ENCODE results near the gene RMDN2. TPM values are rescaled to one million over a fixed set of nuclear protein-coding genes. Genes with fewer than 3 reads are reported as not detected.
"Not testable (repeated sequence)": the region's sequence is repeated elsewhere in the genome, so short reads cannot be mapped to it uniquely, and the experiment has no call there.

Gene RMDN2
- total and polyA plus RNA-seq, 2 donors, result 8.9 to 12.0 TPM

DNA sequence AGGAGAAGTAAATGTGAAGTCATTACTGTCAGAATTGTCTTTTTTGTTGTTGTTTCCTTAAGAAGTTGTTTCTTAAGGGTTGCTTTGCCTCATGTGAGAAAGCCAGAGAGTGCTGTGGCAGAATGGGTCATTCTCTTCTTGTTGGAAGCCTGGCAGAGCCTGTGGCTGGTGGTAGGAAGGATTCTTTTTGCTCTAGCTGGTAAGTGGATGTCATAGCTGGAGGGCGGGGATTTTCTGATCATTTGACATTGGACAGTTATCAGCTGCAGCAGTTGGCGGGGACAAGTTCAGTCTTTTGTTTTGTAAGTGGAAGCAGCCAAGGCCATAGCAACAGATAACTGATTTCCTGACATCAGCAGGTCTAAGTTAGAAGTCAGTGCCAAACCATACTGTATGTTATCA, 5.5 kb upstream of the RMDN2 start:
- H3K9me3 ChIP-seq (ENCODE audit: control insufficient read depth in 2 of 2, insufficient read depth in 1 of 2, low read length in 1 of 2), result no peaks in the 10 kb centered on the region
- no peaks in the 10 kb centered on the region for H3K36me3 ChIP-seq (ENCODE audit: control insufficient read depth in 2 of 2, insufficient read depth in 2 of 2, low read length in 1 of 2)
- DNase-seq (ENCODE audit: low read depth in 6 of 9, low spot score in 9 of 9), result no peak
- no peak overlapping the region for H3K27ac ChIP-seq (ENCODE audit: low read depth in 1 of 2, low read length in 1 of 2)
- H3K4me3 ChIP-seq (ENCODE audit: low read length in 2 of 2), result no peak overlapping the region
- peaks cover 3% of the 10 kb centered on the region in 2 donors for H3K4me1 ChIP-seq (ENCODE audit: control insufficient read depth in 2 of 2, insufficient read depth in 2 of 2, low read length in 2 of 2)
- peaks cover 2 to 17% of the 10 kb centered on the region in 2 donors for H3K27me3 ChIP-seq (ENCODE audit: control insufficient read depth in 2 of 2, insufficient read depth in 1 of 2, low read length in 1 of 2)
- WGBS, result 99% methylated on average over 2 of the region's 2 CpGs

DNA sequence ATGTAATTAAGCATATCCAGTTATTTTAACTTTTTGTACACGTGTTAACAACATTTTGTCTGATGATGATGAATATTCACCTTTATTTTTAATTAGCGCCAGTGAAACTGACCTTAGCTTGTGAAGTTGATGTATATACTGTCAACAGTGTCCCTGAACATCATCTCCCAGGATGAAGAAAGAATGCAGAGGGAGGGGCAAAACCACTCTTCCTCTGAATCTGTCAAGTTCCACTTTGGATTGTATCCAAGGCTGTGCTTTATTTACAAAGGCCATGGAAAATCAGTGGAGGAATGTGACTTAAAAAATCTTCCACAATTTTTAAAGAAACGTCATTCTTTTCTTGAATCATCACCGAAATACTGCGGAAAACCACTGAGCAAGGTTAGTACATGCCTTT, 4.5 kb upstream of the RMDN2 start:
- no peaks in the 10 kb centered on the region for H3K36me3 ChIP-seq (ENCODE audit: control insufficient read depth in 2 of 2, insufficient read depth in 2 of 2, low read length in 1 of 2)
- no peak for DNase-seq (ENCODE audit: low read depth in 6 of 9, low spot score in 9 of 9)
- H3K4me3 ChIP-seq (ENCODE audit: low read length in 2 of 2), result no peak overlapping the region
- no peaks in the 10 kb centered on the region for H3K9me3 ChIP-seq (ENCODE audit: control insufficient read depth in 2 of 2, insufficient read depth in 1 of 2, low read length in 1 of 2)
- peaks cover 2 to 17% of the 10 kb centered on the region in 2 donors for H3K27me3 ChIP-seq (ENCODE audit: control insufficient read depth in 2 of 2, insufficient read depth in 1 of 2, low read length in 1 of 2)
- H3K4me1 ChIP-seq (ENCODE audit: control insufficient read depth in 2 of 2, insufficient read depth in 2 of 2, low read length in 2 of 2), result peaks cover 5 to 6% of the 10 kb centered on the region in 2 donors
- no peak overlapping the region for H3K27ac ChIP-seq (ENCODE audit: low read depth in 1 of 2, low read length in 1 of 2)
- 95% methylated on average over 5 of the region's 5 CpGs for WGBS

DNA sequence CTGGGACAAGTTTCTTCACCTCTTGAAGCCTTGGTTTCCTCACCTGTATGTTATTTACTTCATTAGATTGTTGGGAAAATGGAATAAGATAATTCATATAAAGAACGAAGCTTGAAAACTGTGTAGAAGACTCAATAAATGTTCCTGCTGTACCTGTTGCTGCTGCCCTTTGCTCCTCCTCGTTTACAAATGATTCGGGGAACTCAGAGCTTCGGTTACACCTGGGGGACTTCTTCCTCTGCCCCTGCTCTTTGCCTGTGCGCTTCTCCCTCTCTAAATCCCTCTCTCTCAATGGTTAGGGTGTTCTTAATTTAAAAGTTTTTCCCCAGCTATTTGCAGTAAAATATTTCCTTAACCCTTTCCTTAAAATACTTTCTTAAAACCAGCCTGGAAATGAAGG, 3.3 kb upstream of the RMDN2 start:
- H3K27me3 ChIP-seq (ENCODE audit: control insufficient read depth in 2 of 2, insufficient read depth in 1 of 2, low read length in 1 of 2), result peaks cover 2 to 17% of the 10 kb centered on the region in 2 donors
- H3K27ac ChIP-seq (ENCODE audit: low read depth in 1 of 2, low read length in 1 of 2), result no peak overlapping the region
- H3K9me3 ChIP-seq (ENCODE audit: control insufficient read depth in 2 of 2, insufficient read depth in 1 of 2, low read length in 1 of 2), result no peaks in the 10 kb centered on the region
- no peak overlapping the region for H3K4me3 ChIP-seq (ENCODE audit: low read length in 2 of 2)
- H3K4me1 ChIP-seq (ENCODE audit: control insufficient read depth in 2 of 2, insufficient read depth in 2 of 2, low read length in 2 of 2), result peaks cover 6 to 7% of the 10 kb centered on the region in 2 donors
- H3K36me3 ChIP-seq (ENCODE audit: control insufficient read depth in 2 of 2, insufficient read depth in 2 of 2, low read length in 1 of 2), result no peaks in the 10 kb centered on the region
- WGBS, result 90% methylated on average over 5 of the region's 5 CpGs
- no peak for DNase-seq (ENCODE audit: low read depth in 6 of 9, low spot score in 9 of 9)

DNA sequence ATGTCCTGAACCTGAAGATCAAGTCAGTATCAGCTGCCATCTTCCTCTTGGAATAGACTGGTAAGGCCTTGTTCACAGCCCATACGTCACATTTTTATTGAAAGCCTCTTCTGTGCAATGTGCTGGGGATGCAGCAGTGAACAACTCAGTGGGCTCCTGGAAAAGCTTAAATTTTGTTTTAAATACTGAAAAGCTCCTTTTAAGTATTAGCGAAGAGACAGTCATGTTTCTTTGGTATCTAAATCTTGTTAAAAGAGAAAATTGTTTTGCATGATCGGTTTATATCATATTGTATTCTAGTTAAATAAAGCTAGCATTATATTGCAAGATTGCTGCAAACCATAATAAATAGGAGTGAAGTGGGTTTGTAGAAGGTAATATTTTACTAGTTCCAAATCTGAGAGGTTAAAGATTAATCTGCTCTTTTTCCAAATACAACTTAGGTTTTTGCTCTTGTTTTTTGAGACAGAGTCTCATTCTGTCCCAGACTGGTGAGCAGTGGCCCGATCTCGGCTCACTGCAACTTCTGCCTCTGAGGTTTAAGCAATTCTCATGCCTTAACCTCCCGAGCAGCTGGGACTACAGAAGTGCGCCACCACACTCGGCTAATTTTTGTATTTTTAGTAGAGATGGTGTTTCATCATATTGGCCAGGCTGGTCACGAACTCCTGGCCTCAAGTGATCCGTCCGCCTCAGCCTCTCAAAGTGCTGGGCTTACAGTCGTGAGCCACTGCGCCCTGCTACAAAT, 1.6 kb upstream of the RMDN2 start:
- WGBS, result 97% methylated on average over 13 of the region's 13 CpGs
- Histone ChIP-seq H3K4me1 (ENCODE audit: control insufficient read depth in 2 of 2, insufficient read depth in 2 of 2, low read length in 2 of 2) (peaks cover 6 to 7% of the 10 kb centered on the region in 2 donors), H3K27ac (ENCODE audit: low read depth in 1 of 2, low read length in 1 of 2) (no peak overlapping the region), H3K27me3 (ENCODE audit: control insufficient read depth in 2 of 2, insufficient read depth in 1 of 2, low read length in 1 of 2) (peaks cover 5 to 17% of the 10 kb centered on the region in 2 donors), H3K9me3 (ENCODE audit: control insufficient read depth in 2 of 2, insufficient read depth in 1 of 2, low read length in 1 of 2) (no peaks in the 10 kb centered on the region), H3K4me3 (ENCODE audit: low read length in 2 of 2) (no peak overlapping the region), H3K36me3 (ENCODE audit: control insufficient read depth in 2 of 2, insufficient read depth in 2 of 2, low read length in 1 of 2) (no peaks in the 10 kb centered on the region)
- no peak for DNase-seq (ENCODE audit: low read depth in 6 of 9, low spot score in 9 of 9)

DNA sequence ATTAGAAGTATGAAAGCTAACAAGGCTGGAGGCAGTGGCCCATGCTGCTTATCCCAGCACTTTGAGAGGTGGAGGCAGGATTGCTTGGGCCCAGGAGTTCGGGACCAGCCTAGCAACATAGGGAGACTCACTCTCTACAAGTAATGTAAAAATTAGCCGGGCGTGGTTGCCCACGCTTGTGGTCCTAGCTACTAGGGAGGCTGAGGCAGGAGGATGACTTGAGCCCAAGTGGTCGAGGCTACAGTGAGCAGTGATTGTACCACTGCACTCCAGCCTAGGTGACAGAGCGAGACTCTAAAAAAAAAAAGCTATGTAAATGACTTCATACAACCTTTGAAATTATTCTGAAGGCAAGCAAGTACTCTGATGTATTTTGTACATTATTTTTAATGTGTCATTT, 1.5 kb downstream of the RMDN2 start:
- Histone ChIP-seq H3K36me3 (ENCODE audit: control insufficient read depth in 2 of 2, insufficient read depth in 2 of 2, low read length in 1 of 2) (no peaks in the 10 kb centered on the region), H3K4me1 (ENCODE audit: control insufficient read depth in 2 of 2, insufficient read depth in 2 of 2, low read length in 2 of 2) (peaks cover 6 to 7% of the 10 kb centered on the region in 2 donors), H3K27me3 (ENCODE audit: control insufficient read depth in 2 of 2, insufficient read depth in 1 of 2, low read length in 1 of 2) (peaks cover 3 to 15% of the 10 kb centered on the region in 2 donors), H3K27ac (ENCODE audit: low read depth in 1 of 2, low read length in 1 of 2) (no peak overlapping the region), H3K4me3 (ENCODE audit: low read length in 2 of 2) (no peak overlapping the region), H3K9me3 (ENCODE audit: control insufficient read depth in 2 of 2, insufficient read depth in 1 of 2, low read length in 1 of 2) (no peaks in the 10 kb centered on the region)
- 97% methylated on average over 6 of the region's 6 CpGs for WGBS
- no peak for DNase-seq (ENCODE audit: low read depth in 6 of 9, low spot score in 9 of 9)

DNA sequence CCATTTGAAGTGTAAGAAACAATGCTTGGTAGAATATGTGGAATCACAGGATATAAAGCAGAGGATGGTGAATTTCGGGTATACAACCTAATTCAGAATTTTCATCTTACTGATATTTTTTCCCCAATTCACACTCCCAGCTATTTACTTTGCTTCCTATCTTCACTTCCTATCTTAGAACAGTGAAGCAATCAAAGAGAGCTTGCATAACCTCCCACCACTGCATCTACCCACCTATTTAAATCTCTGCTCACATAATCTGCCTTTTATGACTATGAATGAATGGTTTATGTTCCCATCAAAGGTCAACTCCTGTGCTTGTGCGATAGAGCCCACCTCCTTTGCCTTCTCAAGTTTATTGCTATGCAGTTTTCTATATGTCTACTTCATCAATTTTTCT, 3.3 kb downstream of the RMDN2 start:
- no peak for DNase-seq (ENCODE audit: low read depth in 6 of 9, low spot score in 9 of 9)
- H3K36me3 ChIP-seq (ENCODE audit: control insufficient read depth in 2 of 2, insufficient read depth in 2 of 2, low read length in 1 of 2), result no peaks in the 10 kb centered on the region
- peaks cover 6 to 7% of the 10 kb centered on the region in 2 donors for H3K4me1 ChIP-seq (ENCODE audit: control insufficient read depth in 2 of 2, insufficient read depth in 2 of 2, low read length in 2 of 2)
- H3K27ac ChIP-seq (ENCODE audit: low read depth in 1 of 2, low read length in 1 of 2), result no peak overlapping the region
- no peaks in the 10 kb centered on the region for H3K9me3 ChIP-seq (ENCODE audit: control insufficient read depth in 2 of 2, insufficient read depth in 1 of 2, low read length in 1 of 2)
- WGBS, result 97% methylated on average over 2 of the region's 2 CpGs
- no peak overlapping the region for H3K4me3 ChIP-seq (ENCODE audit: low read length in 2 of 2)
- H3K27me3 ChIP-seq (ENCODE audit: control insufficient read depth in 2 of 2, insufficient read depth in 1 of 2, low read length in 1 of 2), result peaks cover 2 to 8% of the 10 kb centered on the region in 2 donors

DNA sequence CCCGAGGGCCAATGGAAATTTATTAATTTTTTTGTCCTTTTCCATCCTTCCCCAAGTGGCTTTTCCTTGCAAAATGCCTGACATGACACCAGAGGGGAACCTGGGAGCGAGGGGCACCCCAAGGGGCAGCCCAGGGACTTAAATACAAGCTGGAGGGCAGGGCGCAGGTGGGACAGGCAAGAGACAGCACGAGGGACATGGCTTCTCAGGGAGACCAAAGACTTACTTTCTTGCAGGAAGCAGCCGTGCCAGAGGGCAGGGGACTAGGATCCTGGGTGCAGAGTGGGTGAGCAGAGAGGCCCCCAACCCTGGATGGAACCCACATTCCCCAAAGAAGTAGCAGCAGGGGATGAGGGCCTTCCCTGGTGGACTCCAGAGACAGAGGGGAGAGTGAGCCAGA, 5.3 kb downstream of the RMDN2 start:
- H3K36me3 ChIP-seq (ENCODE audit: control insufficient read depth in 2 of 2, insufficient read depth in 2 of 2, low read length in 1 of 2); H3K27me3 ChIP-seq (ENCODE audit: control insufficient read depth in 2 of 2, insufficient read depth in 1 of 2, low read length in 1 of 2); H3K9me3 ChIP-seq (ENCODE audit: control insufficient read depth in 2 of 2, insufficient read depth in 1 of 2, low read length in 1 of 2); H3K4me1 ChIP-seq (ENCODE audit: control insufficient read depth in 2 of 2, insufficient read depth in 2 of 2, low read length in 2 of 2); H3K27ac ChIP-seq (ENCODE audit: low read depth in 1 of 2, low read length in 1 of 2); H3K4me3 ChIP-seq (ENCODE audit: low read length in 2 of 2); DNase-seq (ENCODE audit: low read depth in 6 of 9, low spot score in 9 of 9): not testable (repeated sequence)
- 92% methylated on average over 5 of the region's 5 CpGs for WGBS

DNA sequence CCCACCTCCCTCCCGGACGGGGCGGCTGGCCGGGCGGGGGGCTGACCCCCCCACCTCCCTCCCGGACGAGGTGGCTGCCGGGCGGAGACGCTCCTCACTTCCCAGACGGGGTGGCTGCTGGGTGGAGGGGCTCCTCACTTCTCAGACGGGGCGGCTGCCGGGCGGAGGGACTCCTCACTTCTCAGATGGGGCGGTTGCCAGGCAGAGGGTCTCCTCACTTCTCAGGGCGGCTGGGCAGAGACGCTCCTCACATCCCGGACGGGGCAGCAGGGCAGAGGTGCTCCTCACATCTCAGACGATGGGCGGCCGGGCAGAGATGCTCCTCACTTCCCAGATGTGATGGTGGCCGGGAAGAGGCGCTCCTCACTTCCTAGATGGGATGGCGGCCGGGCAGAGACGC, 7.8 kb downstream of the RMDN2 start:
- H3K27me3 ChIP-seq (ENCODE audit: control insufficient read depth in 2 of 2, insufficient read depth in 1 of 2, low read length in 1 of 2); H3K4me1 ChIP-seq (ENCODE audit: control insufficient read depth in 2 of 2, insufficient read depth in 2 of 2, low read length in 2 of 2); H3K36me3 ChIP-seq (ENCODE audit: control insufficient read depth in 2 of 2, insufficient read depth in 2 of 2, low read length in 1 of 2); H3K4me3 ChIP-seq (ENCODE audit: low read length in 2 of 2); H3K9me3 ChIP-seq (ENCODE audit: control insufficient read depth in 2 of 2, insufficient read depth in 1 of 2, low read length in 1 of 2); H3K27ac ChIP-seq (ENCODE audit: low read depth in 1 of 2, low read length in 1 of 2); DNase-seq (ENCODE audit: low read depth in 6 of 9, low spot score in 9 of 9): not testable (repeated sequence)
- over 99% methylated on average over 14 of the region's 28 CpGs for WGBS

DNA sequence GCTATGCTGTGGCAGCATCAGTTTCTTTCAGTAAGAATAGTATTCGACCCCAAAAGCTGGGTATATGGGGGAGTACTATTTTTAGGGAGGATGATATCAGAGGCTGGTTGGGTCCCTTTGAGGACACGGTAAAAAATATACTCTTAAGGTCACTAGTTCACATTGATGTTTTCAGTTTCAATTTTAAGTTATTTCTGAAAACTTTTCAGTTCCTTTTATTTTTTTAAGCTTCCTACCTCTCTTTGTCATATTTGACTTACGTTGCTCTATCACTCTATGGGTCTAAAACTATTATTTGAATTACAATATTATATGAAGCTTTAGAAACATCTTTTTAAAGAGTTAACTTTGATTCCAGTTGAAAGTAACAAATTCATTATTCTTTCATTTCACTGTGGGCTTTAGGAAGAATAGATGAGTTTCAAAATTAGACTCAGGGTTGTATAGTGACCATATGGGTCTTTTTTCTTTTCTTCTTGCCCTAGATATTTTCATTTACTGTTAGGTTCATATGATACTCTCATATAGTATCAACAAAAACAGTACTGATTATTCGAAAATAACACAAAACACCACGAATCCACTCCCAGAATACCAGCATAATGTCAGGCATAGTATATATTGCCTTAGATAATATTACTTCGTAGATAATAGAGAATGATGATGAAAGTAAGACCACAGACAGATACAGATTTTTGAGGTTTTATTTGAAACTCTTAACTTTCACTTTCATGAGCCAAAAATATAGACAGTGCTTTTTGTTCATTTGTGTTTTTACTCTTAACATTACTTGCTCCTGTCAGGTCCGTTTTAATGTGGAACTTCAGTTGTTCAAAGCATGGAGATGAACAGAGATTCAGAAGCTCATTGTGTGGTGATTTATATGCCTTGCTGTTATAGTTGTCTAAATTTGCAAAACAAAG, 9.8 kb downstream of the RMDN2 start:
- Histone ChIP-seq H3K27me3 (ENCODE audit: control insufficient read depth in 2 of 2, insufficient read depth in 1 of 2, low read length in 1 of 2) (no peaks in the 10 kb centered on the region), H3K9me3 (ENCODE audit: control insufficient read depth in 2 of 2, insufficient read depth in 1 of 2, low read length in 1 of 2) (no peaks in the 10 kb centered on the region), H3K36me3 (ENCODE audit: control insufficient read depth in 2 of 2, insufficient read depth in 2 of 2, low read length in 1 of 2) (no peaks in the 10 kb centered on the region), H3K27ac (ENCODE audit: low read depth in 1 of 2, low read length in 1 of 2) (no peak overlapping the region), H3K4me1 (ENCODE audit: control insufficient read depth in 2 of 2, insufficient read depth in 2 of 2, low read length in 2 of 2) (no peaks in the 10 kb centered on the region), H3K4me3 (ENCODE audit: low read length in 2 of 2) (no peak overlapping the region)
- DNase-seq (ENCODE audit: low read depth in 6 of 9, low spot score in 9 of 9), result peak in 1 of 9 donors; percentile 22
- WGBS, result 30% methylated on average over 7 of the region's 7 CpGs

All from thymus (tissue), 11 donors.